GM19240 (cell line): Measurements from ENCODE around the gene PRSS57.
A peak's percentile ranks its signal among the peaks of the same experiment; 100 is the strongest.

ENCODE experiments used
- DNase-seq: peaks from one replicate; pipeline ENCODE4 v3.0.0; 2011; ENCODE audit warnings: low spot score; ENCODE audit not compliant: insufficient read length

The PRSS57 gene

DNA sequence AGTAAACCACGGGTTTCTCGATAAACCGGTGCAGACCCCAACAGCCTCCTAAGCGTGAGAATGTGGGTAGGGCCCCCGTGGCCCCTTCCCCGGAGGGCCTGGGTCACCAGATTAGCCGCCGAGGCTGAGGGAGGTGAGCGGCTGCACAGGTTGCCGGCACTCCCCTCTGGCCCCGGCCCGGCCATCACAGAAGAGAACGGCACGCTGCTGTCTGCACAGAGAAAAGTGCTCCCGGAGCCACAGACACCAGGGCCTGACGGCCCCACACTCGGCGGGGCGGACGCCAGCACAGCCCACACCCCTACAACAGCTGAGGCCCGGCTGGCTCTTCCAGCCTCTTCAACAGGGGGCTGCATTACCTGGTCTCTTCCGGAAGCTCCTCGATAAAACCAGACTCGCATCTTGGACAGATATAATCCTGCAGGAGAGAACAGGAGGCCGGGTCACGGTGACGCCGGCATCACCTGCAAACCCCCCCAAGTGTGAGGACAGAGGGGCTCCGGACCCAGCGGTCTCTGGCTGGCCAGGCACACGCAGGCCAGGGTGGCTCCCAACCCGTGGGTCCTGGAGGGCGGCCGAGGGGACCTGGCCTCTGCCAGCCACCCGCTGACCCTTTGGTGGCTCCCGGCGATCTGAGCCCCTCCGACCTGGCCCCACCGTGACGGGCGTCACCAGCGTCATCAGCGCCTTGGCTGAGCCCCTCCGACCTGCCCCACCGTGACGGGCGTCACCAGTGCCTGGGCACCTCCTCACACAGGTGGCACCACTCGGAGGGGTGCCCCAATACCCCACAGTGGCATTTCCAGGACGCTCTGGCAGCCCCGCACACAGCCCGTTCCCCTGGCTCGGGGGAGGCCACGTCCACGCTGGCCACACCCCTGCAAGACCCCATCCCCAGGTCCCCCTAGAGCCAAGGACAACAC is 42.5 kb downstream of the PRSS57 start:
- DNase-seq, result no peak

DNA sequence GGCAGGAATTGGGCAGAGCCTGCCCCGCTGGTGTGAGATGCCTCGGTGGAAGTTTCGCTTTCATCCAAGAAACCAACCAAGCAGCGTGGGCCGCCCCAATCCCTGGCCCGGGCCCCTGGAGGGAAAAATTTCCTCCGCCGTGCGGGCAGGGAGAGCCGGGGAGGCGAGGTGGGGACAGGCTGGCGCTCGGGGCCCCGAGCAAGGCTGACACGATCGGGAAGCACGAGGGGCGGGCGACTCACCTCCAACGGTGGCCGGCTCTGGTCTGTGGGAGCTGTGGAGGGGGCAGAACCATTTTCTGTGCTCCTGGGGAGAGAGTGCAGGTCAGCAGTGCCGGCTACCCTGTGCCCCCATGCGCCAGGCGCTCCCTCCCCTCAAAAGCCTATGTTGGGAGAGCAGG is 43.3 kb downstream of the PRSS57 start:
- DNase-seq, result no peak

DNA sequence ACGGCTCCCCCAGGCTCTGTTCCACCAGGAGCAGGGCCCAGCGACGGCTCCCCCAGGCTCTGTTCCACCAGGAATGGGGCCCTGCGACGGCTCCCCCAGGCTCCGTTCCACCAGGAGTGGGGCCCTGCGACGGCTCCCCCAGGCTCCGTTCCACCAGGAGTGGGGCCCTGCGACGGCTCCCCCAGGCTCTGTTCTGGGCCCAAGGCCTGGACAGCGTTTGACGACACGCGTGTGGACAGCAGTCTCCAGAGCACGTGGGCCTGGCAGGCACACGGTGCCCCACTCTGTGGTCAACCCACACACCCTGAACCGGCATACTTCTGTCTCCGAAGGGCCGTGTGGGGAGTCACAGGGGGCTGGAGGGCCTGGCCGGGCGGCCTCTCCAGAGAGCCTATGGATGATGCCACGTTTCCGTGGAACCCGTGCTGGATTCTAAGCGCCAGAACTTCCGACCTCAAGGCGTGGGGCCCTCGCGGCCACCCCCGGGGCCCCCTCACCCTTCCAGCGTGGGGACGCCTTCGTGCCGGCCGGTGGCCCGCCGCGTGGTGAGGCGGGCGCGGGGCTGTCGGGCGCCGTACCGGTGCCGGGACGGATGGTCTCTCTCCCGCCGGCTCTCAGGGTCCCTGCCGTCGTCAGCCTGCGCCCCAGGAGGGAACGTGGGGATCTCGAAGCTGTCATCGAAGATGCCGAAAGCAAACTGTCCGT is 44.0 kb downstream of the PRSS57 start:
- no peak for DNase-seq

DNA sequence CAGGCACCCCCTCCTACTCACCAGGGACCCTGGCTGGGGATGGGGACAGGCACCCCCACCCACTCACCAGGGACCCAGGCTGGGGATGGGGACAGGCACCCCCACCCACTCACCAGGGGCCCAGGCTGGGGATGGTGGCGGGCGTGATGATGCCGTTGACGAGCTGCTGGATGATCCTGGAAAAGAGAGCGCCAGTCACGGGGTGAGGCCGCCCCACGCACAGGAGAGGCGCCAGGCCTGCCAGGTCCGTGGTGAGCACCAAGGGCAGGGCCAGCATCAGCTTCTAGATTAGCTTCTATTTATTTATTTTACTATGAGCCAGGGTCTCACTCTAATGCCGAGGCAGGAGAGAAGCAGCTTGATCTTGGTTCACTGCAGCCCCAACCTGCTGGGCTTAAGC is 45.1 kb downstream of the PRSS57 start:
- no peak for DNase-seq

DNA sequence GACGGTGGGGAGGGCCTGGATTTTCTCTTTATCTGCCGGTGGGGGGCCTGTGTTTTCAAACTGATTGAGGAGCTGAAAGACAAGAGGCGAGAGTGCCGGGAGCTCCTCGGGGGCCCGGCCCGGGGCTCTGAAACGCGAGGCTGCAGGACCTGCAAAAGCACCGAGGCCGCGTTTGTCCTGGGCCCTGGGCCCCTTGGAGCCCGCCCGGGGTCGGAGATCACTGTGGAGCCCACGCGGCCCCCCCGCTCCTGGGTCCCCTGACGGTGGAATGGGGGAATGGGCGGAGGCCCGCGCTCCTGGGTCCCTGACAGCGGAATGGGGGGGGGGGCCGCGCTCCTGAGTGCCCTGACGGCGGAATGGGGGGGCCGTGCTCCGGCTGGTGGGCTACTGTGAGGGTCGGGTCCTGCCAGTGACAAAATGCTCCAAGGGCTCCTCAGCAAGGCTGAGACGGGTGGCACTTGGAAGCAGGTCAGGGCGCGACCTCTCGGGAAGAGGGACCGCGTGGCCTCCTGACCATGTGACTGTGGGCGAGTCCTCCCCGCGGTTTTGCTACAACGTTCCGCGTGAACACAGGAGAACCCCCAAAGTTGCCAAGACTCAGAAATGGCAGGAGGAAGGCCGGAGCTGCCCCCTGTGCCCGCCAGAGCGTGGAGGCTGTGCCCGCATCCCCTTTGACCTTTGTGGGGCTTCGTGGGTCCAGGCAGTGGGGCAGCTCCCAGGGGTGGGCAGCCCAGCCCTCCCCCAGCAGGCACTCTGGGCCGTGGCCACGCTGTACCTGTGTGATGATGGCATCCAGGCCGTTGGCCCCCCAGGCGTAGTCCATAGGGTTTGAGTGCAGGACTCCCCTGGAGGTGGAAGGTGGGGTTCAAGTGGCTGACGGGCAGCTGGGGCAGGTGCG is 46.1 kb downstream of the PRSS57 start:
- no peak for DNase-seq

DNA sequence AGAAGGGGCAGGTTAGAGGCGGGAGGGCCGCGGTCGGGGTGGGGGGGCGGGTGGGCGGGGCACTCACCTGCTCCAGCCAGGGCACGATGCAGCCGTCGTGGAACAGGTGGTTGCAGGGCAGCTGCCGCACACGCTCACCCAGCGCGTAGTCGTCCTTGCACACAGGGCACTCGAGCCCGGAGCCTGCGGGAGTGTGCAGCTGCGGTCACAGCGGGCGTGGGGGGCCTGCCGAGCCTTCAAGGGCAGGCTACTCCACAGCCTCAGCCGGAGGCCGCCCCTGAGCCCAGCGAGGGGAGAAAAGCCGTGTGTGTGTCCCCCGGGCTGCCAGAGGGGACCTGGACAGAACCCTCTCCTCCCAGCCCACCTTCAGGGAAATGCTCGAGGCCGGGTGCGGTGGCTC is 46.9 kb downstream of the PRSS57 start:
- DNase-seq, result no peak

DNA sequence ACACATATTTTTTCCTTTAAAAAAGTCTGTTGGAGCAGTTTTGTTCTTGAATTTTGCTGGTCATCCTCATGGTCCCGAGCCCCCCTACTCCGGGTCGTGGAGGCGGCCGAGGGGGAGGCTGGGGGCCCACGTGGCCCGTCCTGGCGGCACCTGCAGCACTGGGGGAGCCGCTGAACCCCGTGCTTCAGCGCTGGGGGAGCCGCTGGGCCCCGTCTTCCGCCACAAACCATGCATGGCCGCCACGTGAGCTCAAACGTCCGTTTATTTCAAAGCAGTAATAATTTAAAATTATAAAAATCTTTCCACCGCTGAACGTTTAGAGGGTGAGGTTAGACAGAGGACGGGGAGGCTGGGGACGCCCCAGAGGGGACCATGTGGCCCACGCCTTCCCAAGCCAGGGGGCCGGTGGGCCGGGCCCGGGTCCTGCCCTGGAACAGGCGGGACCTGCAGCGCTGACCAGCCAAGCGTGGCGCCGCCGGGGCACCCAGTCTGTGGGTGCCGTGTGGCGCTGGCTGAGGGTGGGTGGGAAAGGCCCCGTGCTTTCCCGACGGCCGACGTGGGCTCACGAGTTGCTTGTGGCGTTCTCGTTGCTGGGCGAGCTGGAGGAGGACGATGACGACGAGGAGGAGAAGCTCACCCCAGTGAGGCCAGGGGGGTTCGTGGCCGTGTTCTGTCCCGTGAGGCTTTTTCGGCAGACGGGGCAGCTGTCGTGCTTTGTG is 47.5 kb downstream of the PRSS57 start:
- no peak for DNase-seq

DNA sequence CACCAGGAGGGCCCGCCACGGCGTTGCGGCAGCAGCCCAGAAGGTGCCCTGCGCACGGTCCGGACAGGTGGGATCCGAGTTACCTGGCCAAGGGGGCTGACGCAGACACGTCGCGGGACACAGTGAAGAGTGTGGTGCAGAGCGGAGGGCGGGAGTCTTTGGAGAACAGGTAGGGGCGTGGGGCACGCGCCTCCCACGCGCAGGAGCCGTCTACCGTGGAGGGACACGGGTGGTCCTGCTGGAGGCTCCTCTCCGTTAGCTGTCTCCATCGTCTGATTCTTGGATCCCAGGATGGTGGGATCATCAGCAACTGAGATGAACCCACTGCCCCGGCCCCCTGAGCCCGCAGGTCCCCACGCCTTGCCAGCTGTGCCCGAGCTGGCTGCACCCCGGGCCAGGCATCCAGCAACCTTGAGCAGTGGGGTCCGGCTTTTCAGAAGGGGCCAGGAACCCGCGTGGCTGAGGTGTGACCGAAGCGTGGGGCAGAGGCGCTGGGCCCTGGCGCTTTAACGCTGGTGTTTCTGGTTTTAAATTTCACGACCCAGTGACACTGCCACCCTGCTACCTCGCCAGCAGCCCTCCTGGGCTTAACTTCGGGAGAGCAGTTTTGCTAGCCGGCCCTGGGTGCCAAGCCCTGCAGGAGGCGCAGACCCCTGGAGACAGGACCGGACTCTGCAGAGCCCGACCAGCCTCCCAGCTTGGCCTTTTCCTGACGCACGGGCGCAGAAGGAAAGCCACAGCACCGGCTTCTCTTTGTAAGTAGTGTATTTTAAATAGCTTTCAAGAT is 48.3 kb downstream of the PRSS57 start:
- DNase-seq, result no peak

DNA sequence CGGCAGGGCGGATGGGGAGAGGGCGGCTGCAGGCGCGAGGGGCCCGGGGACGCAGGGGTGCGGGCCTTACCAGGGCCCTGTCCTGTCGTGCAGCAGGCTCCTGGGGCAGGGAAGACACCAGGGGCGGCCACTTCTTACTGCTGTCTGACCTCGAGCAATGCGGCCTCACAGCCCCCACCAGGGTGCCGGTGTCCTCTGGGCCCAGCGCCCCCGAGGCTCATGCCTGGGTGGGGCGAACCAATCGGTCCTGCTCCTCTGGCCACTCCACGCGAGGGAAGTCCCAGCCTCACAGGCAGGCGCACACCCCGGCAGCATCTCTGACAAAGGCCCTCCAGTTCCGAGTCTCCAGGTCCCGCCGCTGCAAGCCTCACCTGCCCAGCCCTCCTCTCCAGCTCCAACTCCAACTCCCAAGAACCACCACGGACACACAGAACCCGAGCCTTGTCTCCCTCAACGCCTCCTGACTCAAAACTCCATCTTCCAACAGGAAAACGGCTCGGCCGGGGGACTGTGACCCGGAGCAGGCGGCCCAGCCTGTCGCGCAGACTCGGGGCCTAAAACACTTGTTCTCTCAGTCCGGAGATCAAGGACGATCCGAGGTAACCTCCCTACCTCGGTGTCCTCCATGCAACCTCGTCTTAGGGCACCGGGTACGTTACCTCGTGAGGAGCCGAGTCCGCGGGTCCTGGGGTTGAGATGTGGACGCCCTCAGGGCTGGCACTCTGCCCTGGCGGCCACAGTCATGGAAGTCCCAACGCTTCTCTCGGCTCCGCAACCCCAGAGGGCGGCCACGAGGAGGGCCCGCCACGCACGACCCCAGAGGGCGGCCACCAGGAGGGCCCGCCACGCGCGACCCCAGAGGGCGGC is 49.1 kb downstream of the PRSS57 start:
- no peak for DNase-seq

DNA sequence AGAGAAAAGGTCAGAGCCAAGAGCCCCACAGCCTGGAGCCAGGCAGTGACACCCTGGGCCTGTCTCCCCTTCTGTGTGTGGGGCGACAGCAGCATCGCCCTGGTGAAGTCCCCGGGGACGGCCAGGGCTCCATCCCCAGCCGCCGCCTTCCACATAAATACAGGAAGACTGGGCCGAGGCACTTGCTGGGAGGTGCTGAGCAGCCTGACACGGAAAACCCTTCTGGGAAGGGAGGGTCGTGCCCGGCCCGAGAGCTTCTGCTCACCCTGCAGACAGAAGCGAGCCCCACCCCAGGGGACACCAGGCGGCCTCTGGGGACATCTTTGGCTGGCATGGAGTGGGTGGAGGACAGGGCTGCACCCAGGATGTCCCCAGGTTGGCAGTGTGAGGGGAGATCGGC is 50.5 kb downstream of the PRSS57 start:
- no peak for DNase-seq

DNA sequence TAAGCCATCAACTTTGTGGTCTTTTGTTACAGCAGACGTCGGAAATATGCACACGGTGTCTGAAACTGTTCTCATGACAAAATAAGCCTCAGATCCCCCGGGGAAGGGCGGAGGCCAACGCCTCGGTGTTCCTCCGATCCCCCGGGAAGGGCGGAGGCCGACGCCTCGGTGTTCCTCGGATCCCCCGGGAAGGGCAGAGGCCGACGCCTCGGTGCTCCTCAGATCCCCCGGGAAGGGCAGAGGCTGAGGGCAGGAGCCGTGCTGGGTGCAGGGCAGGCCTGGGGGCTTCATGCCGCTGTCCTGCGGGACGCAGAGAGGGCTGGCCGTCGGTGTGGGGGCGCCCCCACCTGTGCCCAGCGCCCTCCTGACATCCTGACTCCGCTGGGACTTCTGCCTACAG is 50.9 kb downstream of the PRSS57 start:
- no peak for DNase-seq

DNA sequence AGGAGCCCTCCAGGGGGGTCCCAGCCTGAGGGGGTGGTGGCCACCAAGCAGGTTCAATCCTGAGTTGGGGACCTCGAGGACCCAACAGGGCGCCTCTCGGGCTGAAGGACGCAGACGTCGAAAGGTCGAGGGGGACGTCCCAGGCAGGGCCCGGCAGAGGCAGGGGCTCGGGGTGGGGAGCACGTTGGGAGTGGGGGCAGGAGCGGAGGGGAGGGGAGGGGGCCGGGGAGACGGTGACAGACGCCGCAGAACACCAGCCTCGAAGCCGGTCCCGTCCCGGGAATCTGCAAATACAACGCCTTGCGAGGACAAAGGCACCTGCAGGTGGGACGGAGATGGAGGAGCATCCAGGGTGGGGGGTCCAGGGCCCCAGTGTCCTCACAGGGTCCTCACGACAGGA is 51.5 kb downstream of the PRSS57 start:
- DNase-seq, result no peak

DNA sequence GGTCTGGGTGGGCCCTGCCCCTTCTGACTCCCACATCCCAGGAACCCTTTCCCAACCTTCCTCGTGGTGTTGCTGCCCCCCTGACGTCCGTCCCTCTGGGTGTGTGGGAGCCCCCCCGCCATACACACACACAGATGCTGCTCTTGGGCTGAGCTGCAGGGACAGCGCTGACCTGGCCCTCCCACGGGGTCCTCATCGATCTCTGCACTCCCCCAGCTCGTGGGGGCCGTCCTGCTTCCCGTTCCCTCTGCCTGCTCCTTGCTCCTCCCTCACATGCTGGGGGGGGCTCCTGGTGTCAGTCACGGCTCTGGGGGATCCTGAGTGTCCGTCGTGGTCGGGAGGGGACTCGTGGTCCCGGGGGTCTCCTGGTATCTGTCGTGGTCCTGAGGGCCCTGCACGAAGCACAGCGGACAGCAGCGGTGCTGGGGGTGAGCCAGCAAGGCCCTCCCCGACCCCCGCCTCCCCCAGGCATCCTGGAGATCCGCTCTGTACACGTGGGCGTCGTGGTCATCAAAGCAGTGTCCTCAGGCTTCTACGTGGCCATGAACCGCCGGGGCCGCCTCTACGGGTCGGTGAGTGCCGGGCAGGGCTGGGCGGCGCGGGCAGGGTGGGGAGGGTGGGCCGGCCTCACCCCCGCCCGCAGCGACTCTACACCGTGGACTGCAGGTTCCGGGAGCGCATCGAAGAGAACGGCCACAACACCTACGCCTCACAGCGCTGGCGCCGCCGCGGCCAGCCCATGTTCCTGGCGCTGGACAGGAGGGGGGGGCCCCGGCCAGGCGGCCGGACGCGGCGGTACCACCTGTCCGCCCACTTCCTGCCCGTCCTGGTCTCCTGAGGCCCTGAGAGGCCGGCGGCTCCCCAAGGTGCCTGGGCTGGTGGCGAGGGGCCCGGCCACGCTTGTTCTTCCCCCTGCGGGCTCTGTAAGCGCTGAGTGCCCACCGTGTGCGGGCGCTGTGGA is 52.2 kb downstream of the PRSS57 start:
- no peak for DNase-seq

DNA sequence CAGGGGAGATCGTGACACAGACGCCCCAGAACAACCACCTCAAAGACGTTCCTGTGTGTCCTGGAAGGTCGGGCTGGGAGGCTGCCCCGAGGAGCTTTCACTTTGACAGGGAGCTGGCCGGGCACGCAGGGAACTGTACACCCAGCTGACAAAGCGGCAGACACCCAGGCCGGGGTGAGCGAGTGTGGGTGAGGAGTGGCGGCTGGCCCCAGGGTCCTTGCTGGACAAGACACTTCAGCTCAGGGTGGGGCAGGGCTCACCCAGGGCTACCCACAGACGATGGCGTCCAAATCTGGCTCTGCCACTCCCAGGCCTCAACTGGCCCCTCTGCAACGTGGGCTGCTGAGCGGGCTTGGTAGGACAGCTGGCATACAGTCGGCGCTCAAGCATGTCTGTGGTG is 53.5 kb downstream of the PRSS57 start:
- DNase-seq, result no peak

DNA sequence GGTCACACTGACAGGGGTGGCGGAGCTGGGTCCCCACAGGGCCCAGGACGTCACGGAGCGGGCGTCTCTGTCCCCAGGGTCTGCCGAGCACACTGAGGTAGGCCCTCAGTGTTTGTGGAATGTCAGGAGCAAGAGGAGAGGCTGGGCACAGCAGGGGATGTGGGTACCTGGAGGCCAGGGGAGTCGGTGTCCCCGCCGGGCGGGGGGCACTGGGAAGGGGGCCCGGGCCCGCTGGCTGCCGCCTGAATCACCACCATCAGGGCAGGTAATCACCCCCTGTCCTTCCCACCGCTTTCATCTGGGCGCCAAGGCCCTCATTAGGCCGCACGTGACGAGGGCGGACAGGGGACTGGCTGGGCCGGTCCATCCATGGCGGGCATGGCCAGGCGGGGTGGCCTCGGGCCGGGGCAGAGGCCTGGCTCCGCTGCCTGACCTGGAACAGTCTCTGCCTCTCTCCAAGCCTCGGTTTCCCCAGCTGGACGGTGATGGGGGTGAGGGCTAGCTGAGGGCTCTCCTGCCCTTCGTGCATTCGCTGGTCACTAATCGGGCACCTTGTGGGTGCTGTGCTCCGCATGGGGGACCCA is 54.6 kb downstream of the PRSS57 start:
- DNase-seq, result no peak

DNA sequence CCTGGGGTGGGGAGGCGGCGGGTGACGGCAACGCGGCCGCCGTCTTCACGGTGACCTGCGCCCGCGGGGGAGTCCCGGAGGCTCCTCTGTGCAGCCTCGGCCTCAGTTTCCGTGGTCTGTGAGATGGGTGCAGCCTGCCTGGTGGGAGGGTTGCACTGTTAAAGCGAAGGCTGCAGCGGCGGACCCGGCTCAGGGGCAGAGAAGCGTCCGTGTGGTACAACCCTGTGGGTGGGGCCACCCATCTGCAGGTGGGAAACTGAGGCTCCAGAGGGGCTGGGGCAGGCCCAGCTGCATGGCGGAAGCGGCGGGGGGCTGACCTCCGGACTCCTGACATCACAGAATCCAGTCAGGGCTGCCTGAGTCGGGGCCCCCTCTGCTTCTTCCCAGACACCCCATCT is 55.1 kb downstream of the PRSS57 start:
- no peak for DNase-seq

DNA sequence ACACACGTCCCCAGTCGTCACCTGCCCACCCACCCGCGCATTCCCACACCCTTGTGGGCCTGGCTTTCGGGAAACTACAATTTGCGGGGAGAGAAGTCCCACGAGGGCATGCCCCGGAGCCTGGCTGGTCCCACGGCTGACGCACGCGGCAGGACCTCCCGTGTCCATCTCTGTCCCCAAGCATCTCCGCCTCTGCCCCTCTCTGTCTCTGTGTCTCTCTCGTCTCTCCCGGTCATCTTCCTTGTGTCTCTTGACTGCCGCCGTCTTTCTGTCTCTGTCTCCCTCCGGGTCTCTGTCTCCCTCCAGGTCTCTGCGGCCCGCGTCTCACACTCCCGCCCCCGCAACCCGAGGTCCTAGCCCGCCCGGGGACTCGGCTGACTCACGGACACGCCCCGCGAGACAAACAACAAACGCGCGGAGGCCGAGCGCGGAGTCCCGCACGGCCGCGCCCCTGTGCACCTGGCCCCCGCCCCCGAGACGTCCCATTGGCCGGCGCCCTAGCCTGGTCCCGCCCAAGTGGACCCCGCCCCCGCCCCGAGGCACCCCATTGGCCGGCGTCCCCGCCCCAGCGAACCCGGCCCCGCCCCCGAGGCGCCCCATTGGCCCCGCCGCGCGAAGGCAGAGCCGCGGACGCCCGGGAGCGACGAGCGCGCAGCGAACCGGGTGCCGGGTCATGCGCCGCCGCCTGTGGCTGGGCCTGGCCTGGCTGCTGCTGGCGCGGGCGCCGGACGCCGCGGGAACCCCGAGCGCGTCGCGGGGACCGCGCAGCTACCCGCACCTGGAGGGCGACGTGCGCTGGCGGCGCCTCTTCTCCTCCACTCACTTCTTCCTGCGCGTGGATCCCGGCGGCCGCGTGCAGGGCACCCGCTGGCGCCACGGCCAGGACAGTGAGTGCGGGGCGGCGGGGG is 55.7 kb downstream of the PRSS57 start, which contains the start of gene FGF22:
Gene FGF22, plus strand, starts transcription at position 627 of the 908 bp plus-strand sequence. Its CDS starts 47 bp downstream, at position 674.
- DNase-seq, result peak; percentile 96
